K562 (cell line): ENCODE measurements around the gene MGAT4D. TPM values are rescaled to one million over a fixed set of nuclear protein-coding genes. Genes with fewer than 3 reads are reported as not detected.

ENCODE experiments used
- ATF3 ChIP-seq, 2 experiments: fragments of 450-650 bp in 1 of 2; sonication (generic) in 1 of 2; formaldehyde crosslinking in 1 of 2; IDR thresholded peaks in 1 of 2; conservative IDR thresholded peaks in 1 of 2; 2 replicates each; pipeline versions ENCODE4 v1.6.1 to v1.8.1; 2016 to 2023; ENCODE audit warnings: mild to moderate bottlenecking in 2 of 2, moderate library complexity in 2 of 2, inconsistent platforms in 1 of 2, missing genetic modification reagents in 1 of 2
- BRCA1 ChIP-seq, 2 experiments: fragments of 450-650 bp in 1 of 2; sonication (generic) in 1 of 2; formaldehyde crosslinking in 1 of 2; IDR thresholded peaks; 2 replicates each; pipeline versions ENCODE4 v1.5.0 to v1.6.1; 2017 to 2020; ENCODE audit warnings: mild to moderate bottlenecking in 1 of 2, missing genetic modification reagents in 1 of 2
- ETV6 ChIP-seq, 3 experiments: fragments of 150-350 bp in 1 of 3; sonication (generic) in 1 of 3; formaldehyde crosslinking in 1 of 3; IDR thresholded peaks; 2 replicates each; pipeline versions ENCODE4 v1.6.1 to v1.8.0; 2014 to 2022; ENCODE audit warnings: borderline replicate concordance in 2 of 3, low read depth in 2 of 3, antibody characterized with exemption in 1 of 3, low read length in 1 of 3, mild to moderate bottlenecking in 1 of 3, missing genetic modification reagents in 1 of 3
- EZH2 ChIP-seq: IDR thresholded peaks from 2 replicates; pipeline ENCODE4 v1.6.1; 2012; ENCODE audit warnings: low read depth, mild to moderate bottlenecking, inconsistent platforms, low read length, borderline replicate concordance
- HIVEP1 ChIP-seq: fragments of 250-450 bp; sonication (Bioruptor Pico); IDR thresholded peaks from 2 replicates; pipeline ENCODE4 v1.4.0; 2020; ENCODE audit warnings: mild to moderate bottlenecking
- JUND ChIP-seq, 2 experiments: IDR thresholded peaks; 2 replicates in 1 of 2; 3 replicates in 1 of 2; pipeline ENCODE4 v1.6.1; 2011; ENCODE audit warnings: borderline replicate concordance in 2 of 2, low read depth in 2 of 2, low read length in 2 of 2, improper control_type of control experiment in 1 of 2, missing biosample characterization in 1 of 2, missing genetic modification characterization in 1 of 2, missing genetic modification reagents in 1 of 2
- MCM2 ChIP-seq: fragments of 450-650 bp; IDR thresholded peaks from 2 replicates; pipeline ENCODE4 v1.6.1; 2017; ENCODE audit warnings: low read depth, mild to moderate bottlenecking
- NONO ChIP-seq, 2 experiments: fragments of 200-400 bp in 1 of 2; fragments of 450-650 bp in 1 of 2; formaldehyde crosslinking in 1 of 2; IDR thresholded peaks; 2 replicates each; pipeline ENCODE4 v1.6.1; 2017; ENCODE audit warnings: low read depth in 2 of 2, mild to moderate bottlenecking in 2 of 2, moderate library complexity in 2 of 2, low read length in 1 of 2
- NR0B1 ChIP-seq: fragments of 450-650 bp; IDR thresholded peaks from one replicate; pipeline ENCODE4 v1.6.1; 2018; ENCODE audit warnings: mild to moderate bottlenecking, moderate library complexity; ENCODE audit not compliant: partially characterized antibody
- POLR2G ChIP-seq: fragments of 200-400 bp; formaldehyde crosslinking; IDR thresholded peaks from 2 replicates; pipeline ENCODE4 v1.6.1; 2017; ENCODE audit warnings: low read depth, mild to moderate bottlenecking, antibody characterized with exemption, low read length, moderate library complexity
- PYGO2 ChIP-seq: fragments of 450-650 bp; IDR thresholded peaks from 2 replicates; pipeline ENCODE4 v1.6.1; 2016; ENCODE audit warnings: mild to moderate bottlenecking, missing genetic modification characterization, moderate library complexity, missing compliant biosample characterization
- RFX5 ChIP-seq: IDR thresholded peaks from 2 replicates; pipeline ENCODE4 v1.6.1; 2011; ENCODE audit warnings: low read depth, mild to moderate bottlenecking, improper control_type of control experiment, low read length
- SIX5 ChIP-seq, 2 experiments: IDR thresholded peaks; 2 replicates each; pipeline ENCODE4 v1.6.1; 2011; ENCODE audit warnings: low read length in 2 of 2, borderline replicate concordance in 1 of 2, low read depth in 1 of 2, mild to moderate bottlenecking in 1 of 2, moderate library complexity in 1 of 2; ENCODE audit not compliant: insufficient read depth in 1 of 2
- SMAD3 ChIP-seq: fragments of 450-650 bp; formaldehyde crosslinking; conservative IDR thresholded peaks from 2 replicates; pipeline ENCODE4 v1.4.0; 2020; ENCODE audit warnings: mild to moderate bottlenecking
- SNRNP70 ChIP-seq: fragments of 200-400 bp; formaldehyde crosslinking; optimal IDR thresholded peaks from 2 replicates; pipeline ENCODE3; 2017; ENCODE audit warnings: low read depth, low read length
- TAF15 ChIP-seq: fragments of 200-400 bp; formaldehyde crosslinking; IDR thresholded peaks from 2 replicates; pipeline ENCODE4 v1.6.1; 2017; ENCODE audit warnings: mild to moderate bottlenecking, low read depth, low read length, moderate library complexity
- TRIM24 ChIP-seq, 2 experiments: fragments of 450-650 bp; IDR thresholded peaks; 2 replicates each; pipeline ENCODE4 v1.6.1; 2016
- ZBTB5 ChIP-seq: fragments of 450-650 bp; IDR thresholded peaks from 2 replicates; pipeline ENCODE4 v1.6.1; 2017; ENCODE audit warnings: antibody characterized with exemption
- ZFP1 ChIP-seq: fragments of 450-650 bp; formaldehyde crosslinking; IDR thresholded peaks from 2 replicates; pipeline ENCODE4 v1.4.0; 2020; ENCODE audit warnings: mild to moderate bottlenecking, mixed read lengths
- polyA plus RNA-seq, 8 experiments: library from polyadenylated mRNA; depleted of rRNA in 4 of 8; stranded (reverse) in 5 of 8; unstranded in 3 of 8; fragments of >200 nt; fragmentation: Nextera tagmentation in 2 of 8; fragmentation: Illumina TruSeq in 1 of 8; extraction: Ambion mirVana in 2 of 8; extraction: Trizol in 1 of 8; gene quantifications; 2 replicates each; pipeline versions ENCODE4 v1.2.1 to v1.2.3, GENCODE V29; 2011 to 2014; ENCODE audit warnings: inconsistent platforms in 1 of 8, missing spikeins in 1 of 8
- total RNA-seq, 7 experiments: library from RNA; depleted of rRNA in 6 of 7; stranded (reverse); fragments of >200 nt in 6 of 7; fragmentation: Illumina TruSeq in 2 of 7; extraction: Trizol in 2 of 7; gene quantifications; 2 replicates each; pipeline versions ENCODE4 v1.2.1 to v1.2.3, GENCODE V29; 2011 to 2021; ENCODE audit warnings: low replicate concordance in 1 of 7
- TF ChIP-seq, protein P1 (sequence below): fragments of 250-450 bp; sonication (Bioruptor Pico); IDR thresholded peaks from 2 replicates; pipeline ENCODE4 v1.9.0; 2021; ENCODE audit warnings: mild to moderate bottlenecking, inconsistent platforms

Gene MGAT4D
- total and polyA plus RNA-seq, 9 of the 15 experiments (the other 6 are each of a cell fraction or from before 2014, with no cell fraction given), result not detected

DNA sequence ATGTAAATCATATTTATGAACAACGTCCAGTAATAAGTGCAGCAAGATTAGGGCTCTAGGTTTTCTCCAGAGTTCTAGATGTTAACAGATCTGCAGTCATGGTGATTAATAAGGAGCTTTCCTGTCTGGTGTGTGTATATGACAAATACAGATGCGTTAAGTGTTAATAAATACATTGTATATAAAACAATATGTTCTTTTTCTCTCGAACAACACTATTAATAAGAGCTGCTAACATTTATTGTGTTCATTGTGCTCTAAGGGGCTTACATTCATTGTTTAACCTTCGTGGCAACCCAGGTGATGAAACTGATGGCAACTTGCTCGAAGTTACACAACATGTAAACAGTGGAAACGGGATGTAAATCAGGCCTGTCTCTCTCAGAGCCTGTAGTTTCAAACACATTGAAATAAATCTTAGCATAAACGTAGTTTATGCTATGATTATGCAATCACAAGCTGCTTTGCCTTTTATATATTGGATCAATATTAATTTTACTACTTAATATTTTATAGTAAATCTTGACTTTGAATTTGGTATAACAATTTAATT lies 70.1 kb downstream of the MGAT4D start (continued):
- TF ChIP-seq BRCA1 (IDR thresholded peaks at IDR 0.05) (no peak), BRCA1 (CRISPR knock-in tag; IDR thresholded peaks at IDR 0.05) (no peak), TAF15 (no peak), RFX5 (no peak), MCM2 (no peak), SIX5 (IDR thresholded peaks at IDR 0.05; ENCODE audit: borderline replicate concordance in 1 of 2, insufficient read depth in 1 of 2, low read depth in 1 of 2, low read length in 2 of 2) (no peak), SNRNP70 (no peak), POLR2G (no peak), ATF3 (IDR thresholded peaks at IDR 0.05) (peak; percentile 72), ATF3 (CRISPR knock-in tag; conservative IDR thresholded peaks at IDR 0.05) (no peak), ZFP1 (CRISPR knock-in tag) (no peak), PYGO2 (tag) (no peak), JUND (IDR thresholded peaks at IDR 0.05; ENCODE audit: borderline replicate concordance, low read depth, low read length) (0 out of 2 replicates have a peak, but pooled peaks have one; percentile 15), JUND (tag; IDR thresholded peaks at IDR 0.05; ENCODE audit: borderline replicate concordance, low read depth, low read length) (no peak), SMAD3 (CRISPR knock-in tag) (no peak), EZH2 (no peak), ZBTB5 (no peak), NONO (IDR thresholded peaks at IDR 0.05; ENCODE audit: low read depth in 2 of 2, low read length in 1 of 2) (no peak), NR0B1 (no peak), TRIM24 (IDR thresholded peaks at IDR 0.05) (peak; percentile 95 to 96), ETV6 (IDR thresholded peaks at IDR 0.05; ENCODE audit: borderline replicate concordance in 1 of 2, low read depth in 2 of 2, low read length in 1 of 2) (no peak), ETV6 (CRISPR knock-in tag; IDR thresholded peaks at IDR 0.05; ENCODE audit: borderline replicate concordance) (no peak), HIVEP1 (no peak)
- TF ChIP-seq, protein P1, sequence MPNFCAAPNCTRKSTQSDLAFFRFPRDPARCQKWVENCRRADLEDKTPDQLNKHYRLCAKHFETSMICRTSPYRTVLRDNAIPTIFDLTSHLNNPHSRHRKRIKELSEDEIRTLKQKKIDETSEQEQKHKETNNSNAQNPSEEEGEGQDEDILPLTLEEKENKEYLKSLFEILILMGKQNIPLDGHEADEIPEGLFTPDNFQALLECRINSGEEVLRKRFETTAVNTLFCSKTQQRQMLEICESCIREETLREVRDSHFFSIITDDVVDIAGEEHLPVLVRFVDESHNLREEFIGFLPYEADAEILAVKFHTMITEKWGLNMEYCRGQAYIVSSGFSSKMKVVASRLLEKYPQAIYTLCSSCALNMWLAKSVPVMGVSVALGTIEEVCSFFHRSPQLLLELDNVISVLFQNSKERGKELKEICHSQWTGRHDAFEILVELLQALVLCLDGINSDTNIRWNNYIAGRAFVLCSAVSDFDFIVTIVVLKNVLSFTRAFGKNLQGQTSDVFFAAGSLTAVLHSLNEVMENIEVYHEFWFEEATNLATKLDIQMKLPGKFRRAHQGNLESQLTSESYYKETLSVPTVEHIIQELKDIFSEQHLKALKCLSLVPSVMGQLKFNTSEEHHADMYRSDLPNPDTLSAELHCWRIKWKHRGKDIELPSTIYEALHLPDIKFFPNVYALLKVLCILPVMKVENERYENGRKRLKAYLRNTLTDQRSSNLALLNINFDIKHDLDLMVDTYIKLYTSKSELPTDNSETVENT (CRISPR knock-in tag), result no peak
